ENCODE data around the gene PMEPA1.

The PMEPA1 gene

DNA sequence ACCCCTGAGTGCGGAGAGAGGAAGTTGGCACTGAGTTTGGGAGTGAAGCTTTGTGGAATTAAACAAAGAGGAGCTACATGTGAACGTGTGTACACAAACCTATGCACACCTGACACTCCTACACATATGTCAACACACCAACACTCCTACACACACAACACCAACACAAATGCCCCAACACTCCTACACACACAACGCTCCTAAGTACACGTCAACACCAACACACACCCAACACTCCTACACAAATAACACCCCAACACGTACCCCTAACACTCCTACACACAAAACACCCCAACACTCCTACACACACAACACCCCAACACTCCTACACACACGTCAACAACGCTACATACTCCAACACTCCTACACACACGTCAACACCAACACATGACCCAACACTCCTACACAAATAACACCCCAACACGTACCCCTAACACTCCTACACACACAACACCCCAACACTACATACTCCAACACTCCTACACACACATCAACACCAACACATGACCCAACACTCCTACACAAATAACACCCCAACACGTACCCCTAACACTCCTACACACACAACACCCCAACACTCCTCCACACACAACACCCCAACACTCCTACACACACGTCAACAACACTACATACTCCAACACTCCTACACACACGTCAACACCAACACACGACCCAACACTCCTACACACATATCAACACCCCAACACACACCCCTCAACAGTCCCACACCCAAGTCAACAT is 49.5 kb downstream of the PMEPA1 start:
- no peaks in the 10 kb centered on the region for H3K9me3 Mint-ChIP-seq
- peak overlapping the region; percentile 61 for H3K27ac Mint-ChIP-seq

DNA sequence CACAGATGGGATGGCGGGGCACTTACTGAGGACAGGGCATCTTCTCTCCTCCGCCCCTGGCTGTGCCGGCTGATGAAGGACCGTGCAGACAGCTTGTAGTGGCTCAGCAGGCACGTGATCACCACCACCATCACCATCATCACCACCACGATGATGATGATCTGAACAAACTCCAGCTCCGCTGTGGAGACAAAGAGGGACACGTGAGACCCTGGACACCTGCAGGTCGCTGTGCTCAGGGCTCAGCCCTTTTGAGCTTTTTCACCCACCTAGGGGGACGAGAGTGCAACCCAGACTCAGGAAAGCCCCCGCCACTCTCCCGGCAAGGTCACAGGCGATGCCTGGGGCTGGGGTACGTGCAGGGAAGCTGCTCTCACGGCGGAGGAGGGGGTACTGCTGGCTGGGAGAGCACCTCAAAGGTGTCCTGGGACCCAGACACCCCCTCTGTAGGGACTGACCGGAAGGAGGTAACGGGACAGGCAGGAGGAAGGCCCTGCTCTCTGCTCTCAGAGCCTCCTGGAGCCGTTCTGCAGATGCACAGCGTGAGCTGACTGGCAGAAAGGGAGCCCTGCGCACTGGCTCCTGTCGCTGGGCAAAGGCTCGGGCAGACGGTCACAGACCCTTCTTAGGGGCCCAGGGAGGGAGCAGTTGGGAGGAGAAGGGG is 50.2 kb downstream of the PMEPA1 start:
- H3K36me3 Mint-ChIP-seq (ENCODE audit: low read depth) = peaks cover 3% of the 10 kb centered on the region
- no peak overlapping the region for H3K4me3 Mint-ChIP-seq
- peaks cover 43% of the 10 kb centered on the region for H3K4me1 Mint-ChIP-seq
- no peaks in the 10 kb centered on the region for H3K9me3 Mint-ChIP-seq
- TF ChIP-seq, protein P1, sequence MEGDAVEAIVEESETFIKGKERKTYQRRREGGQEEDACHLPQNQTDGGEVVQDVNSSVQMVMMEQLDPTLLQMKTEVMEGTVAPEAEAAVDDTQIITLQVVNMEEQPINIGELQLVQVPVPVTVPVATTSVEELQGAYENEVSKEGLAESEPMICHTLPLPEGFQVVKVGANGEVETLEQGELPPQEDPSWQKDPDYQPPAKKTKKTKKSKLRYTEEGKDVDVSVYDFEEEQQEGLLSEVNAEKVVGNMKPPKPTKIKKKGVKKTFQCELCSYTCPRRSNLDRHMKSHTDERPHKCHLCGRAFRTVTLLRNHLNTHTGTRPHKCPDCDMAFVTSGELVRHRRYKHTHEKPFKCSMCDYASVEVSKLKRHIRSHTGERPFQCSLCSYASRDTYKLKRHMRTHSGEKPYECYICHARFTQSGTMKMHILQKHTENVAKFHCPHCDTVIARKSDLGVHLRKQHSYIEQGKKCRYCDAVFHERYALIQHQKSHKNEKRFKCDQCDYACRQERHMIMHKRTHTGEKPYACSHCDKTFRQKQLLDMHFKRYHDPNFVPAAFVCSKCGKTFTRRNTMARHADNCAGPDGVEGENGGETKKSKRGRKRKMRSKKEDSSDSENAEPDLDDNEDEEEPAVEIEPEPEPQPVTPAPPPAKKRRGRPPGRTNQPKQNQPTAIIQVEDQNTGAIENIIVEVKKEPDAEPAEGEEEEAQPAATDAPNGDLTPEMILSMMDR (IDR thresholded peaks at IDR 0.05) = no peak
- no peak for DNase-seq
- peak overlapping the region; percentile 61 for H3K27ac Mint-ChIP-seq
- peaks cover 3% of the 10 kb centered on the region for H3K27me3 Mint-ChIP-seq (ENCODE audit: low read depth, poor library complexity)

More for the DNA sequence above, 49.5 kb downstream of the PMEPA1 start:
- H3K27me3 Mint-ChIP-seq (ENCODE audit: low read depth, poor library complexity) = peaks cover 3% of the 10 kb centered on the region
- no peak overlapping the region for H3K4me3 Mint-ChIP-seq
- DNase-seq = no peak
- TF ChIP-seq, protein P1 (IDR thresholded peaks at IDR 0.05) = no peak
- peaks cover 39% of the 10 kb centered on the region for H3K4me1 Mint-ChIP-seq
- H3K36me3 Mint-ChIP-seq (ENCODE audit: low read depth) = peaks cover 3% of the 10 kb centered on the region

DNA sequence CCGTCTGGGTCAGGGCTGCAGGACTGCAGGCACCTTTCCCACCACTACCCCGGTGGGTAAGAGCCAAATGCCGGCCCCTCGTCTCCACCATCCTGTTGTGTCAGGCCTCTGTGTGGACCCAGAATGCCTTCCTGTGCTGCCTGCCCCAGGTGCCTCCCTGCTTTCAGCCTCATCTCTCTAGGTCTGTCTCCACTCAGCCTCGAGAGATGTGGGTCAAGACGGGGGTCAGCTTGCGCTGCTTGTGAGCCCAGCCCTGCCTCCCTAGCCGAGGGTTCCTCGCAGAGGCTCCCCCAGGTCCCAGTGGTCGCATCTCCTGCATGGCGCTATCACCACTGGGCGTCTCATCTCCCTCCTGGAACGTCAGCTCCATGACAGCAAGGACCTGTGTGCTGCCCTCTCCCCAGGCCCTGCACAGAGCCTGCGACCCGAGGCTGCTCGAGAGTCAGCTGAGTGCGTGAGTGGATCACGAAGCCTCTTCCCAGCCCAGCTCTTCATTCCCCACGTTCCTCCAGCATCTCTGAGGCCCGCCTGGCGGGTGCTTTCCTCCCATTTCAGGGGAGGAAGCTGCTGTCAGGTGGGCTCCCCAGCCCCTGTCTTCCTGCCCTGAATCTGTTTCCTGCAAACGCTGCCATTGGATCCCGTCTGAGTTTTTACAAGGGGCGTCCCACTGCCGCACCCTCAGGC is 50.8 kb downstream of the PMEPA1 start:
- no peak overlapping the region for H3K4me3 Mint-ChIP-seq
- TF ChIP-seq, protein P1 (IDR thresholded peaks at IDR 0.05) = no peak
- DNase-seq = no peak
- no peaks in the 10 kb centered on the region for H3K9me3 Mint-ChIP-seq
- peaks cover 3% of the 10 kb centered on the region for H3K27me3 Mint-ChIP-seq (ENCODE audit: low read depth, poor library complexity)
- peaks cover 43% of the 10 kb centered on the region for H3K4me1 Mint-ChIP-seq
- peaks cover 3% of the 10 kb centered on the region for H3K36me3 Mint-ChIP-seq (ENCODE audit: low read depth)
- H3K27ac Mint-ChIP-seq = peak overlapping the region; percentile 36

DNA sequence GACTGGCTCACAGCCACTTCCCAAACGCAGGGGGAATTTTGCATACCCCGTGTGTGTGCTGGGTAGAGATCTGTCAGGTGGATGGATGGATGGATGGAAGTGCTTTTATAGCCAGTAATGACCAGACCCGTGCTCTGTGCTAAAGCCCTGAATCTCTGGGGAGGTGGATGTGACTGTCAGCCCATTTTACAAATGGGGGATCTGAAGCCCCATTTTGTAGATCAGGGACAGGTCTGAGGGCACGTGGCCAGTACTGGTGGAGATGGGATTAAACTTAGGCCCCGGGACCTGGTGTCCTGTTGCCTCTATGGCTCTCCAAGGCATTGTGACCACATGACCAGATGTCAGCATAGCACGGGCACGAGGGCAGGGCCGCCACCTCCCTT is 51.4 kb downstream of the PMEPA1 start:
- H3K4me3 Mint-ChIP-seq = no peak overlapping the region
- no peaks in the 10 kb centered on the region for H3K9me3 Mint-ChIP-seq
- H3K27me3 Mint-ChIP-seq (ENCODE audit: low read depth, poor library complexity) = peaks cover 3% of the 10 kb centered on the region
- H3K36me3 Mint-ChIP-seq (ENCODE audit: low read depth) = peaks cover 3% of the 10 kb centered on the region
- DNase-seq = no peak
- no peak overlapping the region for H3K27ac Mint-ChIP-seq
- H3K4me1 Mint-ChIP-seq = peaks cover 47% of the 10 kb centered on the region
- TF ChIP-seq, protein P1 (IDR thresholded peaks at IDR 0.05) = no peak

DNA sequence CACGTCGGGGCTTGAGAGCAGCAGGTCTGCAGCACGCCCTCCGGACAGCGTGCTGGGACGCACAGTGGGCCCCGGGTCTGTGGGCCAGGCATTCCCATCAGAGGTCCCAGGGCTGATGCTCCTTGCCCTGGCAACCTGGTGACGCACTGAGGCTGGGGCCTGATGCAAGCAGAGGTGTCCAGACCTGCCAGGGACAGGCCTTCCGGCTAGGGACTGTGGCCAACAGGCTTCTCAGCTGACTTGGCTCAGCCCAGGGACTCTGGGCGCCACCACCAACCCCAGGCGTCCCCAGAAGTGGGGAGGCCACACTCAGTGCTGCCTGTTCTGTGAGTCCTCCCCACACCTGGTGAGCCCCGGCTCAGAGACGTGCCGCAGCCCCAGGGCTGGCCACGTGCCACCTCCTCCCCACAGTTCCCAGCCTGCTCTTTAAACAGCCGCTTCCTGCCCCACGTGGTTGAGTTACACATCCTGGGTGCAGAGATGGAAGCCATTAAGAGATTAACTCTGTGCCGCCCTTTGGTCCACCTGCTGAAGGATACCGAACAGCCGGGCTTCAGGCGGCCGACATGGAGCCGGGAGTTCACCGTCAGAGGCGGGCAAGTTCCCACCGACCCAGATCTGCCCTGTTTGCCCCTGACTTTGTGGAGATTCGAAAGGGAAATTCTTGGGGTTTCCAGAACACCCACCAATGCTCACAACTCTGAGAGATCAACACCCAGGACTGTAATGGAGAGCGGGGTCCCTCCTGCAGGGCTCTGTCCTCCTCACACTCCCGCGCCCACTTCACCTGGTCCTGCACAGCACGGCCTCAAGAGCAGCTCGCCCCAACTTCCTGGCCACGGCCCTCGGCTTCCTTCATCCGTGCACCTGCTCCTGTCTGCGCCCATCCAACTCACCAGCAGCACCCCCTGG is 52.0 kb downstream of the PMEPA1 start:
- Mint-ChIP-seq H3K36me3 (ENCODE audit: low read depth) (peaks cover 3% of the 10 kb centered on the region), H3K4me1 (peaks cover 48% of the 10 kb centered on the region), H3K27me3 (ENCODE audit: low read depth, poor library complexity) (peaks cover 3% of the 10 kb centered on the region), H3K27ac (no peak overlapping the region), H3K4me3 (no peak overlapping the region), H3K9me3 (no peaks in the 10 kb centered on the region)
- DNase-seq = no peak
- TF ChIP-seq, protein P1 (IDR thresholded peaks at IDR 0.05) = no peak
